ENCODE data around the gene UNC5C. TPM values are rescaled to one million over a fixed set of nuclear protein-coding genes. Genes with fewer than 3 reads are reported as not detected.
A peak's percentile ranks its signal among the peaks of the same experiment; 100 is the strongest.

Gene UNC5C
- total and polyA plus RNA-seq, 10 of the 15 experiments (the other 5 are each of a cell fraction or from before 2014, with no cell fraction given): 0.02 to 2.0 (median 0.15) TPM; not detected in 1

DNA sequence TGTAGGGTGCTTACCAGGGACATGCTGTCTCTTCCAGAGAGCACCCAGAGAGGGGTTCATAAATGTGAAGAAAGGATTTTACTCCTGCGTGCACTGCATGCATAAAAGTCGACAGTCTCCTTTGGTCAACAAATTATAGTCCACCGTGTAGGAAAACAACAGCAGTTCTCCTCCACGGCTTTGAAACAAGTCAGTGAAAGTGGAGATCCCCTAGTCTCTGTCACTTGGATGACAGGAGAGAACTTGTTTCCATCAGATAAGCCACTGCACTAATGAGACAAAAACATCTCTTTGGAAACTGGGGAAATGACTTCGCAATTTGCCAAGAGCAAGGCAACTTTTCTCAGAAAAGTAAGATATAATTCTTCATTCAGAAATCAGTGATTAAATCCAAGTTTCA, 9.7 kb downstream of the UNC5C start:
- H3K9me3 ChIP-seq (replicated peaks; ENCODE audit: control insufficient read depth, insufficient read depth, low read length): no peaks in the 10 kb centered on the region
- intact Hi-C loops (cut with micrococcal nuclease; ENCODE audit: unreplicated experiment) (no loop called here), in situ Hi-C loops (cut with MboI) (no loop called here)
- CTCF ChIA-PET: interaction anchor here (0.6 to 1.4 kb wide), 2 partner anchors 29 to 359 kb away, joined by 3 read pairs; no protein-coding TSS in a partner anchor
- RAD21 ChIA-PET (ENCODE audit: unreplicated experiment): interaction anchor here (0.7 to 2.9 kb wide), 3 partner anchors 9 to 29 kb away, joined by 4 to 16 read pairs (median 6); partner anchors contain the start of gene UNC5C
- H3K4me3 ChIP-seq: no peak overlapping the region
- POLR2A ChIA-PET: interaction anchor here (1.3 kb wide), 1 partner anchor 9 kb away, joined by 5 read pairs; no protein-coding TSS in a partner anchor
- ATAC-seq: peak; percentile 7
- SMC1A ChIA-PET (ENCODE audit: uncharacterized antibody, unreplicated experiment): interaction anchor here (1.6 to 11.7 kb wide), 2 partner anchors 11 to 13 kb away, joined by 6 to 131 read pairs; no protein-coding TSS in a partner anchor
- no peak overlapping the region for H3K27ac ChIP-seq (ENCODE audit: control insufficient read depth, insufficient read depth)
- no peaks in the 10 kb centered on the region for H3K79me2 ChIP-seq (ENCODE audit: control insufficient read depth, insufficient read depth, low read length)
- no TSS peak for BruUV-seq (replicated peaks)
- peak; percentile 36; the same call in 1 of the 2 replicates for TF ChIP-seq BCL11A (IDR thresholded peaks at IDR 0.05; ENCODE audit: low read depth, low read length)
- TF ChIP-seq SREBF1 (IDR thresholded peaks at IDR 0.05; ENCODE audit: low read length): no peak
- DNase-seq (ENCODE audit: low read depth, low spot score): no peak
- H3K27me3 ChIP-seq (replicated peaks in 1 of 2; ENCODE audit: control insufficient read depth in 2 of 2, insufficient read depth in 2 of 2, low read length in 1 of 2): no peaks in the 10 kb centered on the region
- no peaks in the 10 kb centered on the region for H3K4me1 ChIP-seq (ENCODE audit: control insufficient read depth, insufficient read depth, low read length)
- H4K20me1 ChIP-seq (ENCODE audit: control insufficient read depth, insufficient read depth): no peaks in the 10 kb centered on the region
- no peak overlapping the region for H3K9ac ChIP-seq (ENCODE audit: control insufficient read depth, insufficient read depth, low read length)
- no peaks in the 10 kb centered on the region for H3K36me3 ChIP-seq (ENCODE audit: control insufficient read depth in 2 of 2, insufficient read depth in 2 of 2, low read length in 1 of 2)
- H3K4me2 ChIP-seq (ENCODE audit: control insufficient read depth, insufficient read depth): no peak overlapping the region
- H2AFZ ChIP-seq (ENCODE audit: control insufficient read depth, low read depth, low read length): no peak overlapping the region
- FAIRE-seq: no peak
- 3% methylated on average over 5 of the region's 5 CpGs for WGBS (ENCODE audit: insufficient coverage, insufficient replicate concordance, low lambda C conversion rate, missing lambda C conversion rate)

DNA sequence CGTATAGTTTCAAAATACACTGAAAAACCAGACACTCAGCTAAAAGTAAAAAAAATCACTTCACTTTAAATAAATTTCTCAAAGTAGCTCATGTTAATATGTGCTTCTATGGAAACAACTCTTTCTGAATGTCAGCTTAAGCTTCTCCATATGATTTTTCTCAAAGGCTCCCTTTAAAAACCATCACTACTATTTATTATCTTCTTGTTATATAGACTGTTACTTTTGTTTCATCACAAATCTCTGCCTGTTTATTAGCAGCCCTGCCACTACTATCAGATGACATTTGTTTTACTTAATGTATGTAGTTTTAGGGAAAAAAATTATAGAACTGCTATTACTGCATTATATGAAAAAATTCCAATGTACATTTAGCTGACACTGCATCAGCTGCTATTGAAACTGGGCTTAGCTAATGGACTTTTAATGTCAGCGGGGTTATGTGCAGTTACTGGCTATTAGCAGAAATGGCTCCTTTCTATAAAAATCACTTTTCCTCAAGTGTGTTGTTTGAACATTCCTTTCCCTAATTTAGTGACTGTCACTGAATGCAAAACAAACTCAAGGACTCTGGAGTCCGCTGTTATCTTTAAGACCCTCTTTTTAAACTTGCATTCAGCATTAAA, 10.8 kb downstream of the UNC5C start:
- no TSS peak for BruUV-seq (replicated peaks)
- ChIA-PET POLR2A (interaction anchor here (1.3 kb wide), 2 partner anchors 8 to 16 kb away, joined by 4 to 5 read pairs; no protein-coding TSS in a partner anchor), SMC1A (ENCODE audit: uncharacterized antibody, unreplicated experiment) (interaction anchor here (0.9 to 11.7 kb wide), 5 partner anchors 9 to 28 kb away, joined by 3 to 131 read pairs (median 6); no protein-coding TSS in a partner anchor), RAD21 (ENCODE audit: unreplicated experiment) (interaction anchor here (1.4 to 2.9 kb wide), 2 partner anchors 10 to 14 kb away, joined by 4 to 16 read pairs; partner anchors contain the start of gene UNC5C), CTCF (interaction anchor here (1.1 to 1.3 kb wide), 3 partner anchors 14 to 27 kb away, joined by 3 read pairs; no protein-coding TSS in a partner anchor)
- WGBS (ENCODE audit: insufficient coverage, insufficient replicate concordance, low lambda C conversion rate, missing lambda C conversion rate): 38% methylated on average over 3 of the region's 3 CpGs
- in situ Hi-C loops (cut with MboI) (no loop called here), intact Hi-C loops (cut with micrococcal nuclease; ENCODE audit: unreplicated experiment) (no loop called here)
- H3K4me1 ChIP-seq (ENCODE audit: control insufficient read depth, insufficient read depth, low read length): no peaks in the 10 kb centered on the region
- H2AFZ ChIP-seq (ENCODE audit: control insufficient read depth, low read depth, low read length): no peak overlapping the region
- DNase-seq (ENCODE audit: low read depth, low spot score): no peak
- H3K27ac ChIP-seq (ENCODE audit: control insufficient read depth, insufficient read depth): no peak overlapping the region
- H3K4me2 ChIP-seq (ENCODE audit: control insufficient read depth, insufficient read depth): no peak overlapping the region
- FAIRE-seq: no peak
- no peak overlapping the region for H3K9ac ChIP-seq (ENCODE audit: control insufficient read depth, insufficient read depth, low read length)
- H4K20me1 ChIP-seq (ENCODE audit: control insufficient read depth, insufficient read depth): no peaks in the 10 kb centered on the region
- no peaks in the 10 kb centered on the region for H3K36me3 ChIP-seq (ENCODE audit: control insufficient read depth in 2 of 2, insufficient read depth in 2 of 2, low read length in 1 of 2)
- TF ChIP-seq BACH1 (IDR thresholded peaks at IDR 0.05; ENCODE audit: borderline replicate concordance) (no peak), PML (IDR thresholded peaks at IDR 0.05; ENCODE audit: low read length) (no peak), NFYB (IDR thresholded peaks at IDR 0.05; ENCODE audit: insufficient read depth, low read depth, low read length) (no peak), RB1 (IDR thresholded peaks at IDR 0.05; ENCODE audit: borderline replicate concordance) (no peak), SMAD1 (IDR thresholded peaks at IDR 0.05; ENCODE audit: low read depth, partially characterized antibody) (no peak), SREBF1 (IDR thresholded peaks at IDR 0.05; ENCODE audit: low read length) (no peak), CBX3 (IDR thresholded peaks at IDR 0.05; ENCODE audit: borderline replicate concordance, low read depth) (no peak), STAT3 (IDR thresholded peaks at IDR 0.05; ENCODE audit: low read depth, low read length) (no peak), EGR1 (IDR thresholded peaks at IDR 0.05; ENCODE audit: borderline replicate concordance in 1 of 2, low read depth in 2 of 2, low read length in 2 of 2) (no peak), NBN (IDR thresholded peaks at IDR 0.05) (no peak), TARDBP (IDR thresholded peaks at IDR 0.05; ENCODE audit: borderline replicate concordance) (no peak), RFX5 (IDR thresholded peaks at IDR 0.05; ENCODE audit: low read depth, low read length) (no peak)
- TF ChIP-seq, protein P1, sequence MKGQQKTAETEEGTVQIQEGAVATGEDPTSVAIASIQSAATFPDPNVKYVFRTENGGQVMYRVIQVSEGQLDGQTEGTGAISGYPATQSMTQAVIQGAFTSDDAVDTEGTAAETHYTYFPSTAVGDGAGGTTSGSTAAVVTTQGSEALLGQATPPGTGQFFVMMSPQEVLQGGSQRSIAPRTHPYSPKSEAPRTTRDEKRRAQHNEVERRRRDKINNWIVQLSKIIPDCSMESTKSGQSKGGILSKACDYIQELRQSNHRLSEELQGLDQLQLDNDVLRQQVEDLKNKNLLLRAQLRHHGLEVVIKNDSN (IDR thresholded peaks at IDR 0.05; ENCODE audit: borderline replicate concordance, extremely low read length, insufficient read depth, low read depth, low read length): no peak
- H3K4me3 ChIP-seq: no peak overlapping the region
- H3K27me3 ChIP-seq (replicated peaks in 1 of 2; ENCODE audit: control insufficient read depth in 2 of 2, insufficient read depth in 2 of 2, low read length in 1 of 2): no peaks in the 10 kb centered on the region
- no peaks in the 10 kb centered on the region for H3K79me2 ChIP-seq (ENCODE audit: control insufficient read depth, insufficient read depth, low read length)
- no peaks in the 10 kb centered on the region for H3K9me3 ChIP-seq (replicated peaks; ENCODE audit: control insufficient read depth, insufficient read depth, low read length)
- no peak for ATAC-seq

Data from GM12878 (cell line).